Neuronal stem cell (in vitro differentiated cells): ENCODE results near the gene ADARB1.

ENCODE experiments used
- DNase-seq: peaks from one replicate; pipeline ENCODE4 v3.0.0-alpha.2; 2013; ENCODE audit warnings: low spot score
- H2AFZ ChIP-seq: one replicate; pipeline ENCODE4 v1.6.1; 2013; ENCODE audit warnings: mild to moderate bottlenecking, low read length, inconsistent platforms
- H2AK5ac ChIP-seq: 2 replicates; pipeline ENCODE4 v1.6.1; 2013; ENCODE audit warnings: low read depth, mild to moderate bottlenecking, inconsistent platforms, low read length, moderate library complexity, mixed read lengths
- H2BK120ac ChIP-seq: 2 replicates; pipeline ENCODE4 v1.6.1; 2013; ENCODE audit warnings: low read depth, mild to moderate bottlenecking, inconsistent platforms, low read length, moderate library complexity, mixed read lengths
- H2BK12ac ChIP-seq: one replicate; pipeline ENCODE4 v1.6.1; 2013; ENCODE audit warnings: low read length, inconsistent platforms
- H2BK15ac ChIP-seq: 2 replicates; pipeline ENCODE4 v1.6.1; 2013; ENCODE audit warnings: mild to moderate bottlenecking, low read length, inconsistent platforms, mixed read lengths
- H2BK5ac ChIP-seq: one replicate; pipeline ENCODE4 v1.6.1; 2013; ENCODE audit warnings: inconsistent platforms, mild to moderate bottlenecking, low read length, moderate library complexity
- H3K14ac ChIP-seq: one replicate; pipeline ENCODE4 v1.6.1; 2013; ENCODE audit warnings: low read length, inconsistent platforms
- H3K18ac ChIP-seq: 2 replicates; pipeline ENCODE4 v1.6.1; 2013; ENCODE audit warnings: low read length, inconsistent platforms
- H3K23ac ChIP-seq: 2 replicates; pipeline ENCODE4 v1.6.1; 2013; ENCODE audit warnings: low read depth, mild to moderate bottlenecking, mixed read lengths, low read length, inconsistent platforms; ENCODE audit not compliant: poor library complexity
- H3K27ac ChIP-seq: replicated peaks from 3 replicates; pipeline ENCODE4 v1.5.1; 2013; ENCODE audit warnings: low read length, inconsistent platforms
- H3K27me3 ChIP-seq, 3 experiments: 2 replicates each; pipeline ENCODE4 v1.6.1; 2013; ENCODE audit warnings: low read length in 3 of 3, mild to moderate bottlenecking in 2 of 3, inconsistent platforms in 1 of 3, low read depth in 1 of 3, mixed read lengths in 1 of 3, moderate library complexity in 1 of 3; ENCODE audit not compliant: control insufficient read depth in 3 of 3, insufficient read depth in 3 of 3
- H3K36me3 ChIP-seq, 2 donors: replicated peaks in 1 of 2; 2 replicates each; pipeline ENCODE4 v1.6.1; 2013; ENCODE audit warnings: low read length in 2 of 2; ENCODE audit not compliant: control insufficient read depth in 2 of 2, insufficient read depth in 2 of 2
- H3K4ac ChIP-seq: 2 replicates; pipeline ENCODE4 v1.6.1; 2013; ENCODE audit warnings: inconsistent platforms, mild to moderate bottlenecking, low read length, moderate library complexity
- H3K4me1 ChIP-seq, 2 donors: 1 replicate in 1 of 2; 2 replicates in 1 of 2; pipeline ENCODE4 v1.6.1; 2013; ENCODE audit warnings: low read length in 2 of 2, low read depth in 1 of 2; ENCODE audit not compliant: control insufficient read depth in 2 of 2, insufficient read depth in 1 of 2
- H3K4me2 ChIP-seq: one replicate; pipeline ENCODE4 v1.6.1; 2013; ENCODE audit warnings: mild to moderate bottlenecking, low read length, inconsistent platforms; ENCODE audit not compliant: insufficient read depth, poor library complexity, severe bottlenecking
- H3K4me3 ChIP-seq, 2 donors: 2 replicates each; pipeline ENCODE4 v1.5.1; 2013; ENCODE audit warnings: low read length in 2 of 2, mild to moderate bottlenecking in 2 of 2, inconsistent platforms in 1 of 2, moderate library complexity in 1 of 2
- H3K79me1 ChIP-seq: one replicate; pipeline ENCODE4 v1.6.1; 2013; ENCODE audit warnings: low read depth, mild to moderate bottlenecking, inconsistent platforms, low read length, moderate library complexity
- H3K9ac ChIP-seq: one replicate; pipeline ENCODE4 v1.6.1; 2013; ENCODE audit warnings: mild to moderate bottlenecking, low read depth, low read length, inconsistent platforms; ENCODE audit not compliant: poor library complexity
- H3K9me3 ChIP-seq, 2 donors: replicated peaks in 1 of 2; 2 replicates each; pipeline versions ENCODE3 to v1.6.1; 2013; ENCODE audit warnings: low read length in 2 of 2, mild to moderate bottlenecking in 2 of 2, inconsistent platforms in 1 of 2, low read depth in 1 of 2, mixed read lengths in 1 of 2, moderate library complexity in 1 of 2; ENCODE audit not compliant: control insufficient read depth in 2 of 2, insufficient read depth in 1 of 2
- H4K8ac ChIP-seq: one replicate; pipeline ENCODE4 v1.6.1; 2013; ENCODE audit warnings: low read depth, mild to moderate bottlenecking, inconsistent platforms, low read length, moderate library complexity
- H4K91ac ChIP-seq: one replicate; pipeline ENCODE4 v1.6.1; 2013; ENCODE audit warnings: low read length, low read depth, mild to moderate bottlenecking, inconsistent platforms; ENCODE audit not compliant: poor library complexity
- WGBS, 2 donors: extraction: QIAGEN DNeasy Blood & Tissue Kit; methylation state at CpG; one replicate each; pipeline ENCODE4 v1.1.7; 2013; ENCODE audit warnings: missing lambda C conversion rate in 2 of 2, mixed read lengths in 1 of 2; ENCODE audit not compliant: insufficient read length in 2 of 2, insufficient replicate concordance in 1 of 2; ENCODE audit errors: extremely low coverage in 2 of 2; 5-methylcytosine and 5-hydroxymethylcytosine counted together

ADARB1 gene

GRCh38 chr21:45029948-45030681 is 44.3 kb upstream of the ADARB1 start:
- H3K4me1 ChIP-seq, result peaks cover 26 to 36% of the 10 kb centered on the region in 2 donors

GRCh38 chr21:45030682-45031570 is 43.5 kb upstream of the ADARB1 start:
- Histone ChIP-seq H2AFZ (no peak overlapping the region), H3K9ac (no peak overlapping the region), H3K27ac (no peak overlapping the region), H3K4me2 (no peak overlapping the region), H2AK5ac (peak overlapping the region; percentile 82), H3K79me1 (no peaks in the 10 kb centered on the region), H3K36me3 (no peaks in the 10 kb centered on the region), H3K4me1 (peaks cover 26 to 36% of the 10 kb centered on the region in 2 donors), H3K27me3 (peaks cover 0 to 68% (median 0%) of the 10 kb centered on the region in 3 experiments), H3K4ac (no peak overlapping the region), H2BK120ac (no peak overlapping the region), H4K91ac (no peak overlapping the region), H2BK12ac (no peak overlapping the region), H3K9me3 (peaks cover 2 to 3% of the 10 kb centered on the region in 2 donors), H2BK5ac (no peak overlapping the region), H4K8ac (no peak overlapping the region), H3K4me3 (no peak overlapping the region), H3K18ac (peak overlapping the region; percentile 83), H2BK15ac (peak overlapping the region; percentile 64), H3K14ac (no peak overlapping the region), H3K23ac (no peak overlapping the region)
- no peak for DNase-seq
- no CpG with 5 or more reads among the region's 23 CpGs for WGBS, 2 donors

More at GRCh38 chr21:45029948-45030681, 44.3 kb upstream of the ADARB1 start:
- H3K23ac ChIP-seq, result no peak overlapping the region
- H2BK12ac ChIP-seq, result no peak overlapping the region
- peaks cover 0 to 3% of the 10 kb centered on the region in 2 donors for H3K9me3 ChIP-seq
- no peak overlapping the region for H2BK120ac ChIP-seq
- no peaks in the 10 kb centered on the region for H3K79me1 ChIP-seq
- no peaks in the 10 kb centered on the region for H3K36me3 ChIP-seq
- no peak overlapping the region for H3K4me3 ChIP-seq
- no peak overlapping the region for H3K14ac ChIP-seq
- H2AK5ac ChIP-seq, result no peak overlapping the region
- peak overlapping the region; percentile 70 for H2AFZ ChIP-seq
- H3K27ac ChIP-seq, result no peak overlapping the region
- peak; percentile 74 for DNase-seq
- H4K8ac ChIP-seq, result no peak overlapping the region
- peak overlapping the region; percentile 56 for H3K4me2 ChIP-seq
- H3K4ac ChIP-seq, result no peak overlapping the region
- H2BK15ac ChIP-seq, result no peak overlapping the region
- no peak overlapping the region for H4K91ac ChIP-seq
- H3K27me3 ChIP-seq, result peaks cover 0 to 66% (median 0%) of the 10 kb centered on the region in 3 experiments
- WGBS, 2 donors, result no CpG with 5 or more reads among the region's 26 CpGs
- H3K18ac ChIP-seq, result peak overlapping the region; percentile 94
- no peak overlapping the region for H3K9ac ChIP-seq
- no peak overlapping the region for H2BK5ac ChIP-seq

GRCh38 chr21:45031571-45032191 is 42.7 kb upstream of the ADARB1 start:
- no peak overlapping the region for H3K9ac ChIP-seq
- peaks cover 26 to 35% of the 10 kb centered on the region in 2 donors for H3K4me1 ChIP-seq
- no peak overlapping the region for H3K27ac ChIP-seq
- peak overlapping the region; percentile 82 for H2AK5ac ChIP-seq
- no peak overlapping the region for H2BK5ac ChIP-seq
- H4K91ac ChIP-seq, result no peak overlapping the region
- H4K8ac ChIP-seq, result no peak overlapping the region
- no peaks in the 10 kb centered on the region for H3K79me1 ChIP-seq
- H3K4ac ChIP-seq, result no peak overlapping the region
- peak overlapping the region; percentile 64 for H2BK15ac ChIP-seq
- no peak overlapping the region for H3K14ac ChIP-seq
- peak overlapping the region; percentile 17 for H2AFZ ChIP-seq
- H3K27me3 ChIP-seq, result peaks cover 0 to 65% (median 0%) of the 10 kb centered on the region in 3 experiments
- no peak overlapping the region for H3K4me3 ChIP-seq
- peak overlapping the region; percentile 83 for H3K18ac ChIP-seq
- H2BK120ac ChIP-seq, result no peak overlapping the region
- no peak overlapping the region for H3K4me2 ChIP-seq
- DNase-seq, result no peak
- no peaks in the 10 kb centered on the region for H3K36me3 ChIP-seq
- WGBS, 2 donors, result no CpG with 5 or more reads among the region's 23 CpGs
- H3K23ac ChIP-seq, result peak overlapping the region; percentile 52
- no peak overlapping the region for H2BK12ac ChIP-seq
- peaks cover 2 to 6% of the 10 kb centered on the region in 2 donors for H3K9me3 ChIP-seq
